GM23338 (cell line): ENCODE measurements around the gene TNFRSF4. TPM values are rescaled to one million over a fixed set of nuclear protein-coding genes. Genes with fewer than 3 reads are reported as not detected.
A peak's percentile ranks its signal among the peaks of the same experiment; 100 is the strongest.

Experiments
- ATAC-seq: fragments of 200-7000 bp; cut with Tn5 transposase; 3 replicates; pipeline ENCODE4 v1.9.1; 2020
- DNase-seq: peaks from one replicate; pipeline ENCODE4 v3.0.0-alpha.2; 2015; ENCODE audit warnings: low spot score
- H2AFZ ChIP-seq: fragments of 200-600 bp; sonication (generic); 2 replicates; pipeline ENCODE4 v1.8.0; 2016; ENCODE audit warnings: antibody characterized with exemption, mild to moderate bottlenecking, moderate library complexity
- H3F3A ChIP-seq: fragments of 200-600 bp; sonication (generic); replicated peaks from 2 replicates; pipeline ENCODE4 v1.8.0; 2017; ENCODE audit warnings: antibody characterized with exemption, mixed run types, low read depth
- H3K27ac ChIP-seq: fragments of 200-600 bp; sonication (generic); 2 replicates; pipeline ENCODE4 v1.6.1; 2016; ENCODE audit warnings: low read depth
- H3K27me3 ChIP-seq: fragments of 200-600 bp; sonication (generic); 2 replicates; pipeline ENCODE4 v1.8.0; 2016; ENCODE audit warnings: mild to moderate bottlenecking, mixed run types, moderate library complexity; ENCODE audit not compliant: insufficient read depth
- H3K36me3 ChIP-seq: fragments of 200-600 bp; sonication (generic); 2 replicates; pipeline ENCODE4 v1.8.0; 2016; ENCODE audit warnings: mild to moderate bottlenecking; ENCODE audit not compliant: insufficient read depth
- H3K4me1 ChIP-seq: fragments of 200-600 bp; sonication (generic); 2 replicates; pipeline ENCODE4 v1.8.0; 2016; ENCODE audit warnings: mild to moderate bottlenecking, moderate library complexity; ENCODE audit not compliant: insufficient read depth
- H3K4me2 ChIP-seq: fragments of 200-600 bp; sonication (generic); 2 replicates; pipeline ENCODE4 v1.7.1; 2017; ENCODE audit warnings: mixed run types
- H3K4me3 ChIP-seq: fragments of 200-600 bp; sonication (generic); 2 replicates; pipeline ENCODE4 v1.6.1; 2016; ENCODE audit warnings: mixed run types
- H3K79me2 ChIP-seq: fragments of 200-600 bp; sonication (generic); replicated peaks from 2 replicates; pipeline ENCODE4 v1.8.0; 2017; ENCODE audit warnings: mild to moderate bottlenecking; ENCODE audit not compliant: insufficient read depth
- H3K9me2 ChIP-seq: fragments of 200-600 bp; sonication (generic); 2 replicates; pipeline ENCODE4 v1.8.0; 2017; ENCODE audit not compliant: insufficient read depth
- H4K20me1 ChIP-seq: fragments of 200-600 bp; sonication (generic); replicated peaks from 2 replicates; pipeline ENCODE4 v1.8.0; 2017; ENCODE audit warnings: mild to moderate bottlenecking; ENCODE audit not compliant: insufficient read depth
- H3K27ac Mint-ChIP-seq: 2 replicates; pipeline ENCODE4 v1.8.0; 2020; ENCODE audit warnings: inconsistent platforms, mild to moderate bottlenecking, moderate library complexity, mixed read lengths
- H3K27me3 Mint-ChIP-seq: 3 replicates; pipeline ENCODE4 v1.8.0; 2022; ENCODE audit warnings: low read depth, mild to moderate bottlenecking, moderate library complexity, mixed read lengths, inconsistent platforms; ENCODE audit not compliant: insufficient read depth, poor library complexity
- H3K36me3 Mint-ChIP-seq: 3 replicates; pipeline ENCODE4 v1.8.0; 2021; ENCODE audit warnings: low read depth, mild to moderate bottlenecking, inconsistent platforms, moderate library complexity, mixed read lengths
- H3K4me1 Mint-ChIP-seq: 3 replicates; pipeline ENCODE4 v1.8.0; 2020; ENCODE audit warnings: mild to moderate bottlenecking, inconsistent platforms, mixed read lengths
- H3K4me3 Mint-ChIP-seq: 3 replicates; pipeline ENCODE4 v1.8.0; 2021; ENCODE audit warnings: moderate library complexity, mild to moderate bottlenecking, inconsistent platforms, mixed read lengths
- H3K9me3 Mint-ChIP-seq: 3 replicates; pipeline ENCODE4 v1.8.0; 2020; ENCODE audit warnings: moderate library complexity, mild to moderate bottlenecking, inconsistent platforms, mixed read lengths
- CREB1 ChIP-seq: fragments of 250-450 bp; sonication (Bioruptor Pico); IDR thresholded peaks from 2 replicates; pipeline ENCODE4 v1.5.0; 2020; ENCODE audit warnings: low read depth, mild to moderate bottlenecking, moderate library complexity
- CTCF ChIP-seq, 2 experiments: fragments of 200-600 bp in 1 of 2; sonication (generic) in 1 of 2; conservative IDR thresholded peaks; 2 replicates each; pipeline versions ENCODE4 v1.5.1 to v1.6.1; 2016 to 2017; ENCODE audit warnings: antibody characterized with exemption in 2 of 2, low read depth in 2 of 2, mild to moderate bottlenecking in 2 of 2, moderate library complexity in 1 of 2
- ETS1 ChIP-seq: IDR thresholded peaks from 2 replicates; pipeline ENCODE4 v1.6.1; 2016; ENCODE audit warnings: antibody characterized with exemption
- EZH2 ChIP-seq: fragments of 200-600 bp; sonication (generic); IDR thresholded peaks from one replicate; pipeline ENCODE4 v1.8.0; 2017; ENCODE audit warnings: antibody characterized with exemption, mild to moderate bottlenecking, low read depth; ENCODE audit not compliant: unreplicated experiment
- EZH2phosphoT487 ChIP-seq: fragments of 200-600 bp; sonication (generic); IDR thresholded peaks from one replicate; pipeline ENCODE4 v1.8.1; 2018; ENCODE audit warnings: antibody characterized with exemption; ENCODE audit not compliant: unreplicated experiment
- JUNB ChIP-seq: IDR thresholded peaks from one replicate; pipeline ENCODE4 v1.6.1; 2016; ENCODE audit warnings: antibody characterized with exemption; ENCODE audit not compliant: unreplicated experiment
- NANOG ChIP-seq: IDR thresholded peaks from 2 replicates; pipeline ENCODE4 v1.6.1; 2016; ENCODE audit warnings: antibody characterized with exemption, borderline replicate concordance
- POLR2AphosphoS5 ChIP-seq: IDR thresholded peaks from 2 replicates; pipeline ENCODE4 v1.6.1; 2016; ENCODE audit warnings: antibody characterized with exemption, low read depth
- REST ChIP-seq: IDR thresholded peaks from one replicate; pipeline ENCODE4 v1.6.1; 2018; ENCODE audit warnings: antibody characterized with exemption; ENCODE audit not compliant: unreplicated experiment
- STAT1 ChIP-seq: IDR thresholded peaks from one replicate; pipeline ENCODE4 v1.6.1; 2016; ENCODE audit warnings: antibody characterized with exemption; ENCODE audit not compliant: unreplicated experiment
- ZNF114 ChIP-seq: fragments of 250-450 bp; sonication (Bioruptor Pico); IDR thresholded peaks from 2 replicates; pipeline ENCODE4 v1.5.0; 2020; ENCODE audit warnings: mild to moderate bottlenecking, moderate library complexity
- ZNF331 ChIP-seq: fragments of 250-450 bp; sonication (Bioruptor Pico); IDR thresholded peaks from 2 replicates; pipeline ENCODE4 v1.5.0; 2020; ENCODE audit warnings: low read depth, mild to moderate bottlenecking, moderate library complexity
- ZNF462 ChIP-seq: fragments of 250-450 bp; sonication (Bioruptor Pico); IDR thresholded peaks from 2 replicates; pipeline ENCODE4 v1.5.0; 2020; ENCODE audit warnings: mild to moderate bottlenecking, moderate library complexity
- long read RNA-seq: library from polyadenylated mRNA; unstranded; transcript quantifications from one replicate; pipeline ENCODE4 v2.0.0, GENCODE V29; 2020; ENCODE audit not compliant: unreplicated experiment
- polyA plus RNA-seq: library from polyadenylated mRNA; unstranded; fragments of >200 nt; fragmentation: Nextera tagmentation; extraction: Ambion mirVana; gene quantifications from 2 replicates; pipeline ENCODE4 v1.2.1, GENCODE V29; 2016
- total RNA-seq: library from RNA; depleted of rRNA; stranded (reverse); fragments of >200 nt; shearing (Covaris generic); gene quantifications from 2 replicates; pipeline ENCODE4 v1.2.3, GENCODE V29; 2014; rRNA removed

TNFRSF4 gene
- total RNA-seq (not detected in 2 replicates), polyA plus RNA-seq (not detected in 2 replicates)
- long read RNA-seq, result 0 reads

GRCh38 chr1:1213345-1214265 lies at the start of gene TNFRSF4:
TNFRSF4 (minus strand) TSS chr1:1214153; CDS start chr1:1214127, 26 bp downstream.
- H3K4me3 Mint-ChIP-seq, result no peak within 1 kb of the TSS
- Histone ChIP-seq H3K27ac (no peak within 1 kb of the TSS), H3K27me3 (no peaks in the 10 kb centered on the region), H3F3A (no peaks in the 10 kb centered on the region), H4K20me1 (no peaks in the 10 kb centered on the region; the same call in 1 of the 2 replicates), H3K4me1 (no peaks in the 10 kb centered on the region), H3K9me2 (no peaks in the 10 kb centered on the region), H3K4me3 (no peak within 1 kb of the TSS), H3K36me3 (peaks cover 4% of the 10 kb centered on the region; the same call in 1 of the 2 replicates), H2AFZ (no peak within 1 kb of the TSS), H3K4me2 (no peak within 1 kb of the TSS), H3K79me2 (no peaks in the 10 kb centered on the region)
- no peaks in the 10 kb centered on the region for H3K4me1 Mint-ChIP-seq
- DNase-seq, result no peak
- TF ChIP-seq ETS1 (no peak), EZH2phosphoT487 (no peak), CTCF (conservative IDR thresholded peaks at IDR 0.05; ENCODE audit: low read depth in 2 of 2) (no peak), JUNB (no peak), POLR2AphosphoS5 (no peak), ZNF114 (CRISPR knock-in tag) (no peak), STAT1 (no peak), EZH2 (no peak), NANOG (no peak), ZNF462 (CRISPR knock-in tag) (no peak), REST (no peak), CREB1 (CRISPR knock-in tag) (no peak), ZNF331 (CRISPR knock-in tag) (no peak)
- peaks cover 12% of the 10 kb centered on the region; the same call in 2 of the 3 replicates for H3K36me3 Mint-ChIP-seq
- H3K27me3 Mint-ChIP-seq, result peaks cover 9% of the 10 kb centered on the region
- peak; percentile 28 for ATAC-seq
- H3K9me3 Mint-ChIP-seq, result no peaks in the 10 kb centered on the region
- H3K27ac Mint-ChIP-seq, result no peak within 1 kb of the TSS
